ENCODE measurements around the gene CSGALNACT2.

- no peak for TF ChIP-seq FOXP4 (CRISPR knock-in tag; IDR thresholded peaks at IDR 0.05; ENCODE audit: borderline replicate concordance)
- no peak for TF ChIP-seq CBX3 (IDR thresholded peaks at IDR 0.05; ENCODE audit: borderline replicate concordance in 1 of 2, low read length in 2 of 2)
- TF ChIP-seq ESRRA (IDR thresholded peaks at IDR 0.05; ENCODE audit: borderline replicate concordance, low read depth): no peak
- no peak for TF ChIP-seq CTCF (IDR thresholded peaks at IDR 0.05 in 2 of 3, conservative IDR thresholded peaks at IDR 0.05 in 1 of 3; ENCODE audit: insufficient read depth in 2 of 3, low read depth in 1 of 3, low read length in 3 of 3)
- TF ChIP-seq NFYB (IDR thresholded peaks at IDR 0.05; ENCODE audit: extremely low read depth, insufficient read length): no peak
- TF ChIP-seq YY1 (IDR thresholded peaks at IDR 0.05; ENCODE audit: borderline replicate concordance in 1 of 3, control insufficient read depth in 1 of 3, extremely low read depth in 1 of 3, insufficient read depth in 3 of 3, insufficient read length in 1 of 3, insufficient replicate concordance in 2 of 3, low read depth in 1 of 3, low read length in 2 of 3): no peak
- no peak for TF ChIP-seq PHF20 (IDR thresholded peaks at IDR 0.05; ENCODE audit: partially characterized antibody)
- no peak for TF ChIP-seq NFE2L1 (tag; IDR thresholded peaks at IDR 0.05; ENCODE audit: borderline replicate concordance, low read depth)
- no peak for TF ChIP-seq ZNF717 (CRISPR knock-in tag; IDR thresholded peaks at IDR 0.05)
- no peak for TF ChIP-seq POLR2A (conservative IDR thresholded peaks at IDR 0.05)
These were observed 17.5 kb downstream of the CSGALNACT2 start for GRCh38 chr10:43155741-43156140.
